Thoracic aorta (tissue), 2 donors: ENCODE results near the gene ELAVL1. TPM values are rescaled to one million over a fixed set of nuclear protein-coding genes. Genes with fewer than 3 reads are reported as not detected.

Experiments
- ATAC-seq: fragments of 150-250 bp; one replicate; pipeline ENCODE4 v1.8.0; 2017; ENCODE audit warnings: low read depth; ENCODE audit not compliant: insufficient number of reproducible peaks, low FRiP score
- DNase-seq: peaks from one replicate; pipeline ENCODE4 v3.0.0-alpha.2; 2020; ENCODE audit warnings: low spot score
- H3K27ac ChIP-seq, 2 donors: fragments of 200-600 bp; sonication (generic); 1 replicate in 1 of 2; 2 replicates in 1 of 2; pipeline ENCODE4 v1.5.1; 2016; ENCODE audit warnings: mild to moderate bottlenecking in 2 of 2, moderate library complexity in 2 of 2
- H3K27me3 ChIP-seq: fragments of 200-600 bp; sonication (generic); replicated peaks from 2 replicates; pipeline ENCODE4 v1.6.0; 2016; ENCODE audit warnings: mild to moderate bottlenecking; ENCODE audit not compliant: insufficient read depth
- H3K36me3 ChIP-seq: fragments of 200-600 bp; sonication (generic); one replicate; pipeline ENCODE4 v1.5.1; 2016
- H3K4me1 ChIP-seq, 2 donors: fragments of 200-600 bp; sonication (generic); 1 replicate in 1 of 2; 2 replicates in 1 of 2; pipeline versions ENCODE4 v1.5.1 to v1.6.0; 2016; ENCODE audit warnings: low read depth in 2 of 2, mild to moderate bottlenecking in 1 of 2; ENCODE audit not compliant: control insufficient read depth in 1 of 2
- H3K4me3 ChIP-seq: fragments of 200-600 bp; sonication (generic); 2 replicates; pipeline ENCODE4 v1.5.1; 2016; ENCODE audit warnings: mild to moderate bottlenecking
- H3K9me3 ChIP-seq: fragments of 200-600 bp; sonication (generic); 2 replicates; pipeline ENCODE4 v1.5.1; 2016
- CTCF ChIP-seq: fragments of 200-600 bp; sonication (generic); IDR thresholded peaks from one replicate; pipeline ENCODE4 v1.5.1; 2019; ENCODE audit warnings: antibody characterized with exemption
- total RNA-seq, 2 donors: library from RNA; depleted of rRNA; stranded (reverse); fragments of >200 nt; gene quantifications; one replicate each; pipeline versions ENCODE4 v1.1.0 to v1.2.3, GENCODE V29; 2016

Gene ELAVL1
- total RNA-seq = 10 to 100 TPM; 33.6 to 39.2 TPM

DNA sequence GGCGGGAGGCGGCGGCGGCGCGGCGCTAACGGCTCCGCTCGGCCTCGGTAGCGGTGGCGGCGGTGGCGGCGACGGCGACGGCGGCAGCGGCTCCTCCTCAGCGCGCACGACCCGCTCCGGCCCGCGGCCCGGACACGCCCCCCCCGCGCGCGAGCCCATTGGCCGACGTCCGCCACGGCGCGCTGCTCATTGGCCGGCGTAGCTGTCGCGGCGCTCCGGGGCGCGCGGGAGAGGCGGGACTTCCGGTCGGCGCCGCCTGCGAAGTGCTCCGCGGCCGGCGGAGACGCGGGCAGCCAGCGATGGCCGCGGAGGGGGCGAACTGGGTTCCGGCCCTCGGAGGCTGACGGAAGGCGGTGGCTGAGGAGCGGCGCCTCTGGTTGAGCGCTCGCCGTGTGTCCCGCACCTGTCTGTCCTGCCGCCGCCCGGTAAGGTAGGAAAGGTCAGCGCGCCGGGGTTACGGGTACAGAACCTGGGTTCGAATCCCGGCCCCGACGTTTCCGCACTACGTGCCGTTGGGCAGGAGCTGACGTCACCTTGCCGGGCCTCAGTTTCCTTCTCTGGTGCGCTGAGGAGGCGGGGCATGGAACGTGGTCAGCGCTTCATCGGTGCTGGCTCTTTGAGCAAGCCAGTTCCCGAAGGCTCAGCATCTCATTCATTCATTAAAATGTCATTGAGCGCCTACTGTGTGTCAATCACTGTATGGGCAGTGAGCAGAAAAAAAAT lies at the start of gene ELAVL1:
Gene ELAVL1 (minus strand): TSS at position 108 of the 723 bp plus-strand sequence. CDS start 13,826 bp downstream, outside the sequence.
- TF ChIP-seq CTCF = no peak
- Histone ChIP-seq H3K36me3 (no peaks in the 10 kb centered on the region), H3K27me3 (no peaks in the 10 kb centered on the region), H3K4me1 (peaks cover 29 to 39% of the 10 kb centered on the region in 2 donors), H3K27ac (peak within 1 kb of the TSS; percentile 71 to 81), H3K9me3 (no peaks in the 10 kb centered on the region), H3K4me3 (peak within 1 kb of the TSS; percentile 92)
- DNase-seq (peak; percentile 28), ATAC-seq (peak; percentile 88)

GRCh38 chr19:8054169-8054568 lies 48.7 kb upstream of the ELAVL1 start:
- H3K36me3 ChIP-seq = no peaks in the 10 kb centered on the region

GRCh38 chr19:8052464-8052859 lies 47.0 kb upstream of the ELAVL1 start, which contains the start of gene CCL25:
CCL25 (plus strand) TSS chr19:8052760; CDS start chr19:8053050, 290 bp downstream.
- no peak for TF ChIP-seq CTCF

More at GRCh38 chr19:8054169-8054568, 48.7 kb upstream of the ELAVL1 start:
- no peak for DNase-seq
- Histone ChIP-seq H3K27ac (no peak overlapping the region), H3K4me1 (peaks cover 0 to 5% of the 10 kb centered on the region in 2 donors), H3K9me3 (no peaks in the 10 kb centered on the region), H3K27me3 (no peaks in the 10 kb centered on the region), H3K4me3 (no peak overlapping the region)
- no peak for TF ChIP-seq CTCF
- ATAC-seq = no peak

DNA sequence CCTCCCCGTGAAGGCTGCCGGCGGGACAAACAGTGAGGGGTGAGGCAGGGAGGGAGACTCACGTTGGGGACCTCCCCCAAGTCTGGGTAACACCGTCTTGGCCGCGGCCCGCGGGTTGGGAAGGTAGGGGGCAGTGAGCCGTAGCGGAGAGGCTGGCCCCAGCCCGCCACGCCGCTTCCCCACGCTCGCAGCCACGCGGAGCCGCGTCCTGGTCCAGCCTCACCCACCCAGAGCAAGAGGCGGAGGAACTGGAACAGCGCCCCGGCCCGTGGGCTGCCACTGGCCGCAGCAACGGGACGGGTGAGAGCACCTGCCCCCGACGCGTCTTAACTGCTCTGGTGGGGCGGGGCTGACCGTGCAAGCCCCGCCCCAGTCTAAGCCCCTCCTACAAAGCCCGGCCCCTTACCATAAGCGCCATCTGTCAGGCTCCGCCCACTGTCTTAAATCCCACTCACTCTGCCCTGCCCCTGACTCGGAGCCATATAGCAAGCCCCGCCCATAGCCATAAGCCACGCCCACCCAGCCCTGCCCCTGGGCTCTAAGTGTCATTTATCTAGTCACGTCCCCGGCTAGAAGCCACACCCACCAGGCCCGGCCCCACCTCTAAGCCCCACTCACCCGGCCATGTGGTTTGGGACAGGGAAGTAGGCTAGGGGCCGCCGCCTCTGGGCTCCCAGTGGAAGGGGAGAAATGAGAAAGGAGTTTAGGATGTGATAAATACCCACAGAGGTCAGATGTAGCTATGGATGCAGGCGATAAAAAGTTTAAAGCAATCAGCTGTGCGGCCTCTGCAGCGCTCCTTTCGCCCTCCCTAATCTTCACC lies 45.0 kb upstream of the ELAVL1 start:
- Histone ChIP-seq H3K4me3 (peak overlapping the region; percentile 32), H3K4me1 (peaks cover 0 to 5% of the 10 kb centered on the region in 2 donors), H3K36me3 (no peaks in the 10 kb centered on the region), H3K27me3 (no peaks in the 10 kb centered on the region), H3K9me3 (no peaks in the 10 kb centered on the region), H3K27ac (no peak overlapping the region)
- TF ChIP-seq CTCF = no peak
- DNase-seq (peak; percentile 45), ATAC-seq (no peak)

More at GRCh38 chr19:8052464-8052859, 47.0 kb upstream of the ELAVL1 start, which contains the start of gene CCL25:
- Histone ChIP-seq H3K27me3 (no peaks in the 10 kb centered on the region), H3K4me1 (peaks cover 0 to 5% of the 10 kb centered on the region in 2 donors), H3K36me3 (no peaks in the 10 kb centered on the region), H3K4me3 (no peak within 1 kb of the TSS), H3K9me3 (no peaks in the 10 kb centered on the region), H3K27ac (no peak within 1 kb of the TSS)
- DNase-seq (no peak), ATAC-seq (no peak)
